ENCODE results near the gene PTPRG.

Gene PTPRG

DNA sequence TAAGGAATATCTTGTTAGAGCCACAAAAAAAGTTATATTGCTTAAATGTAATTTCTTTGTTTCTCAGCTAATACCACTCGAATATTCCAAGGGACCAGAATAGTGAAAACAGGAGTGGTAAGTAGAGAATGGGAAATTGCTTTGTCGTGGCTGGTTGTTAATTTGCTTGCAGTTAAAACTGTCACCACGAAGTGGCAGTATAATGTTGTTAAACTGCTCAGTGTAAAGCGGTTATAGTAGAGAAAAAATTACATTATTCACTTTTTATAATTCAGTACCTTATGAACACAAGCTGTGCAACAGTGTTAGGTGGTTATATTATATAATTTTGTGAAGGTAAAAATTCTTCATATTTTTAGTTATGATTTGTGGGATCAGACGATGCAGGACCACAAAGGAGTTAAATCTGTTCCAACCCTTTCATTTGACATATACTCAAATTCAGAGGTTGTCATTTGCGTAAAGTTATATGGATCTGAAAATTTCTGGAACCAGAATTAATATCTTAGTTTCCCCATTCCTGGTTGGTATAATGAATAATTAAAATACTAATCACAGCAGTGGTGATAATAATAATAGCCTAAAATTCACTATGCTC, 640.2 kb downstream of the PTPRG start:
- in situ Hi-C loops (cut with MboI; ENCODE audit: low sequenced_read_pairs), result no loop called here

DNA sequence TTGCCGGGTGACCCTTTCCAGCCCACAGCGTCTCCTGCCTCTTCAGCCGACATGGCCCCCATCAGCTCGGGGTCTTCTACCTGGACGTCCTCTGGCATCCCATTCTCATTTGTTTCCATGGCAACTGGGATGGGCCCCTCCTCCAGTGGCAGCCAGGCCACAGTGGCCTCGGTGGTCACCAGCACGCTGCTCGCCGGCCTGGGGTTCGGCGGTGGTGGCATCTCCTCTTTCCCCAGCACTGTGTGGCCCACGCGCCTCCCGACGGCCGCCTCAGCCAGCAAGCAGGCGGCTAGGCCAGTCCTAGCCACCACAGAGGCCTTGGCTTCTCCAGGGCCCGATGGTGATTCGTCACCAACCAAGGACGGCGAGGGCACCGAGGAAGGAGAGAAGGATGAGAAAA, 641.8 kb downstream of the PTPRG start:
- in situ Hi-C loops (cut with MboI; ENCODE audit: low sequenced_read_pairs), result no loop called here

DNA sequence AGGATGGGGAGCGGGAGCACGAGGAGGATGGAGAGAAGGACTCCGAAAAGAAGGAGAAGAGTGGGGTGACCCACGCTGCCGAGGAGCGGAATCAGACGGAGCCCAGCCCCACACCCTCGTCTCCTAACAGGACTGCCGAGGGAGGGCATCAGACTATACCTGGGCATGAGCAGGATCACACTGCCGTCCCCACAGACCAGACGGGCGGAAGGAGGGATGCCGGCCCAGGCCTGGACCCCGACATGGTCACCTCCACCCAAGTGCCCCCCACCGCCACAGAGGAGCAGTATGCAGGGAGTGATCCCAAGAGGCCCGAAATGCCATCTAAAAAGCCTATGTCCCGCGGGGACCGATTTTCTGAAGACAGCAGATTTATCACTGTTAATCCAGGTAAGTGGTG, 642.2 kb downstream of the PTPRG start:
- in situ Hi-C loops (cut with MboI; ENCODE audit: low sequenced_read_pairs), result no loop called here

DNA sequence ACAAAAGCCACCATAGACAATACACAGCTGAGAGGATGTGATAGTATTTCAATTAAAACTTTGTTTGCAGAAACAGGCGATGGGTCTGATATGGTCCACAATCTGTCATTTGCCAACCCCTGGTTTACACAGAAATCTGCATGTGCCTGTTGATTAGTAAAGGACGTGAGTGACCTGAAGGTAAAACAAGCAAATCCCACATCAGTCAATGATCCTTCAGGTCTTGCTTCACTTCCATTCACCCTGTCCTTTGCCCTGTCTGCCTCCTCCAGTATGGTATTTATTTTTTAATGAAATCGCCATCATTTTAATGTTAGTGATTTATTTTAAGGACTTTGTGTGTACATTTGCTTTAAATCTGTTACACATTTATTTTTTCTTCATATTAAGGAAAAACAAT, 645.8 kb downstream of the PTPRG start:
- in situ Hi-C loops (cut with MboI; ENCODE audit: low sequenced_read_pairs), result no loop called here

DNA sequence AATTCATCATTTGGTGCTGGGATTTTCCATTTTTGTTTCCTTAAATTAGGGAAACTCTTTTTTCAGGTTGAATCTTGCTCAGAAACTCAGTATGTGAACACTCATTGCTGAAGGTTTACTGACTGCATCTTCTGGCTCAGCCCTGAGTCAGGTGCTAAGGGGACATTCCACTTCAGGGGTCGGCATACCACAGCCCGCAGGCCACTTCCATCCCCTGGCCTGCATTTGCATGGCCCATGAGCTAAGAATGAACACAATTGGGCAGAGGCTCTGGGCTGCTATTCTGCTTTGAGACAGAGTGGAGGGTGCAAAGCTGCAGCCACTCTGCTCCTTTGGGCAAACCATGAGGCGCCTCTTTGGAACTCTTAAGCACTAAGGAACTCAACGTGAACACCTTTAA, 647.0 kb downstream of the PTPRG start:
- in situ Hi-C loops (cut with MboI; ENCODE audit: low sequenced_read_pairs), result no loop called here

DNA sequence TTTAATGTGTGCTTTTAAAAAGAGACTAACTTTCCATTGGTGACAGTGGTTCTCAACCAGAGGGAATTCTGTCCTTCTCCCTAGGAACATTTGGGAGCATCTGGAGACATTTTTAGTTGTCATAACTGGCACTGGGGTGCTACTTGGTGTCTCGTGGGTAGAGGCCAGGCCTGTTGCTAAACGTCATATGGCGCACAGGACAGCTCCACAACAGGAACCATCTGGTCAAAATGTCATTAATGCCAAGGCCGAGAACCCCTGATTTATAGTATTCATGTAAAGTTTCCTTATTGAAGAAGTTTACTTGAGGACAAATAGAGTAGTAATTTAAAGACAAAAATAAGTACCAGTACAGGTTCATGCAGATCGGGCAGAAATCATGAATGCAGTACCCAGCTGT, 647.7 kb downstream of the PTPRG start:
- in situ Hi-C loops (cut with MboI; ENCODE audit: low sequenced_read_pairs), result no loop called here

DNA sequence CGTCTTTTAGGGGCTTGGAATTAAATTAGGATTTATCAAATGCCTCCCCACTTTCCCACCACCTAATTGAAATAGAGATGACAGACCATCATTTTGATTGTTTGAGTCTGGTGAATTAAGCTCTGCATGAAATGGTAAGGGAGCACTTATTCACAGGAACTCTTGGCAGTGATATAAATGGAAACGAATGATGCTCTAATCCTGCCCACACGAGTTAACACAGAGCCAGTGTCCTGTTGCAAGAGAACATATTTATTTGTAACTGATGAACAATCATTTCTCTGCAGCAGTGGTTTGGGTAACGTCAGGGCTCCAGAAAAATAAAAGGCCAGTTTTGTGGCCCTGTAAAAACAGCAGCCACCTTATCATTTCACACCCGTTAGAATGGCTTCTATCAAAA, 648.6 kb downstream of the PTPRG start:
- in situ Hi-C loops (cut with MboI; ENCODE audit: low sequenced_read_pairs), result no loop called here

DNA sequence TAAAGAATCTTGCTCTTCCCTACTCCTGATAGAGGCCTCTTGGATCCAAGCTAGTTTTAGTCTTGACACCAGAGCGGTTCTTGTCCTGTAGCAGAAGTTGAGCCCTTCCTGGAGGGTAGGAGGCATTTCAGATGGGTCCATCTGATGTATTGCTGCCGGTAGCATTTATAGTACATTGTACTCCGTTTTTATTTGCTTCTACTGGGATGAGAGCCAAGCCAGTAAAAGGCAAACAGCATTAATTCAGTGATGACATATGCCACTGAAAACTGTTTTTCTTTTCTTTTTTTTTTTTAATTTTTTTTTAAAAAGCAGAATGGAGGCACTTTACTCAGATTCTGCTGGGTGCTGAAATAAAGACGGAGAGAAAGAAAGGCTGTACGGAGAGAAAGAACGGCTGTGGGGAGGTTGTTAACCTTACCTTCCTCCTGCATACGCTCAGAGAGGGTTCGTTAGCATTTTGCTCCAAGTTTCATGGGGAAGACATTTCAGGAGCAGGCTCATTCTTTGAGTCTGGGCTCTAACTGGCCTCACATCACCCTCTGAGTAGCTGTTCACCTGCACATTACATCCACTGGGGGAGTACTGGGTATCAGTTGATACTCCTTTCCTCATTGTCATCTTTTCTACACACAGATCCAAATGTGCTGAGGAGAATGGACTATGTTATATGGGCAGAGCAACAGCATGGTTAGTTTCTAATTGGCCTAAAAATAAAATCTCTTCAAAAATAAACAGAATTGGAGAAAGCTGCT, 650.5 kb downstream of the PTPRG start:
- in situ Hi-C loops (cut with MboI; ENCODE audit: low sequenced_read_pairs), result no loop called here

DNA sequence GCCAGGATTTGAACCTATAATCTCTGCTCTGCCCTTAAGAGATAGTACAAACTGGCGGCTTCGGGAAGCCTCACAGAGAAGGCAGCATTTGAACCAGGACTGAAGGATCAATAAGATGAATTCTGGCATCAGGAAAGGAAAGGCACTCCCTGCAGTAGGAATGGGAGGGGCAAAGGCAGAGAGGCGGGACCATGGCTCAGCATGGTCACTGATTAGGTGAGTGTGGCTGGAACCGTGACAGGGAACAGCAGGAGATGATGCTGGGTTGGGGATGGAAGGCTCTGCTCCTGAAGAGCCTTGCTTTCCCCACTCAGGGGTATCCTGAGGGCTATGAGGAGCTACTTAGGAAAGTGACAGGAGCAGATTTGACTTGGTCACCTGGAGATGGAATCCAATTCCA, 653.5 kb downstream of the PTPRG start:
- in situ Hi-C loops (cut with MboI; ENCODE audit: low sequenced_read_pairs), result no loop called here

DNA sequence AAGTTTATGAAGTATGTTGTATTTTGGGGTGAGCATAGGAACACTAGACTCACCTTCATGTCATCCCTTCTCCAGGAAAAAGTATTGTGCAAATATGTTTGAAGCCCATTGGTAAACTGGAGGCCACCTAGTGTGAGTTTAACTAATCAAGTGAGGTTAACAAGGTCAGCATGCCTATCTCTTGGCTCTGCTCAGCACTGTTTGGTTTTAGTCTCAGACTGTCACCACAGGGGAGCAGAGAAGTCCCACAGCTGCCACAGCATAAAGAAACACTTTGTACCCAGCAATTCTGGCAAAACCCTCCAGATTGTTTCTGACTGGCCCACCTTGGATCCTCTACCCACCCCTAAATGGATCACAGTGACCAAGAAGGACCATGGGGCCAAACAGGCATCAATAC, 659.2 kb downstream of the PTPRG start:
- in situ Hi-C loops (cut with MboI; ENCODE audit: low sequenced_read_pairs), result no loop called here

DNA sequence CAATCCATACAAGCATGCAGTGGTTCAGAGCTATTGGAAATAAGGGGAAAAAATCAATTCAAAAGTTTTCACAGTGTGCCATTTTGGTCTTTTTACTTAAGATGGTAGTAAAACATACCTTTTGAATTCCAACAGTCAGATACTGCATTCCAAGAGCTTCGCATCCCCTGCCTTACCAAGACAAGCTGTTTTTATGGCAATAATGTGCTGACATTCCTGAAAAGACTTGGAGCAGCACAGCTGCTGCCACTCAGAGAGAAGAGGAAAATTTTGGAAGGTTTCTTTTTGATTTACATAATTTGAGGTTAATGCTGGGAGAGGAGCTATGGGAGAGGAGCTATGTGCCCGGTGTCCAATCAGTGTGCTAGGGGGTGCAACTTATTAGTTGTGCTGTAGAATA, 663.7 kb downstream of the PTPRG start:
- in situ Hi-C loops (cut with MboI; ENCODE audit: low sequenced_read_pairs), result no loop called here

DNA sequence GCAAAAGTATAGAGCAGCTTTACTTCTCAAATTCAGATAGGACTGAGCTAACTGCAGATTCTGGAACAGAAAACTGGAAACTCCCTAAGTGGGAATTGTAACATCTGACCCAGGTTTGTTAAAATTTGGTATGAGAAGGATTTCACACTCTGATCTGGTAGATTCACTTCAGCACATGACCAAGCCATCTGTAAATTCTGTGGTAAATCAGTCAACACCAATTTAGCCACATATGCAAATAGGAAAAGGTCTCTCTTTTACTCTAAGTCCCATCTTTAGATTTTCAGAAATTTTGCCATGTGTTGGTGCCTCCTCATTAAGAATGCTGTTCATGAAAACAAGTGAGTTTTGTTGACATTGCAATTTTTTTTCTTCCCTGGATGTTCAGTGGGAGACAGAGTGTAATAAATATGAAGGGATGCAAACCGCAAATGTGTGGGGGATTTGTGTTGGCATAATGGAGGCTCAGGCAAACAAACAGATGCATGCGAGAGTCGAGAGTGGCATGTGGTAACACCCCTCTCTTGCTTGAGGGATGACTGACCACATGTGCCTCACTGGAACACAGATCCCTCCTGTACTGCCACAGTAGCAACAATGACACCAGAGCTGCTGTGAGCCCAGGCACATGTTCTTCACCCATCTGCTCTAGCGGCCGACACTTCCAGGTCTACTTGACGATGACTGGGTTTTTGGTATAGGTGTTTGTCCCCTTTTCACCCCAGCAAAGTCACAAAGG, 665.4 kb downstream of the PTPRG start:
- in situ Hi-C loops (cut with MboI; ENCODE audit: low sequenced_read_pairs), result no loop called here

DNA sequence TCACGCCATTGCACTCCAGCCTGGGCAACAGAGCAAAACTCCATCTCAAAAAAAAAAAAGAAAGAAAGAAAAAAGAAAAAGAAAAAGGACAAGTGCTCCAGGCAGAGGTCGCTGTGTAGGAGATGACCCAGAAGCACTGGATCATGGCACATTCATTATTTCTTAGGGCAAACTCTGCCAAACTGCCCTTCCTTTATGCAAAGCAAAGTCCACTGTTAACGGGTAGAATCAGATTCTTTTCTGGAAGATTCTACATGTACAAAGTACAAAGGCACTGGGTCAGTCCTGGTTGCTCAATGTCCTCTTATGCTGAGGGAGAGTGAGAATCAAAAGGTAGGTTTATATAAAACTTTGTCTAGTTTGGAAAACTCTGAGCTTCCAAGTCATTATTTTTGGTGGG, 667.1 kb downstream of the PTPRG start:
- in situ Hi-C loops (cut with MboI; ENCODE audit: low sequenced_read_pairs), result no loop called here

DNA sequence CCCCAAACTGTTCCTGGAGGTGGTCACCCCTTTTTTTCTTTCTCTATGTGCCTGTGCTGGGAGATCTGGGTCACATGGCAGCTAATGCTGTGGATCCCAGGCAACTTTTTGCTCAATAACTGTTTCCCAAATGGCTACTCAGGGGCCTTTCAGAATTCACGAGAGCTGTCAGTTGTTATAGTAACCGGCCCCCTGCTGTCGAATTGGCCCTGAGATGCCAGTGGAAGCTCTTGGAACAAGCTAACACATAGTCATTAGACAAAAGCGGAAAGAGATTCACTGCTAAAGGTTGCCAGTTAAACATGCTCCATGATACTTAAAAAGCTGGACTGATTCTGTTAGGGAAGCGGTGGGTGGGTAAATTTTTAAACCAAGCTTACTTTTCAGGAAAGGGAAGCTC, 667.8 kb downstream of the PTPRG start:
- in situ Hi-C loops (cut with MboI; ENCODE audit: low sequenced_read_pairs), result no loop called here

DNA sequence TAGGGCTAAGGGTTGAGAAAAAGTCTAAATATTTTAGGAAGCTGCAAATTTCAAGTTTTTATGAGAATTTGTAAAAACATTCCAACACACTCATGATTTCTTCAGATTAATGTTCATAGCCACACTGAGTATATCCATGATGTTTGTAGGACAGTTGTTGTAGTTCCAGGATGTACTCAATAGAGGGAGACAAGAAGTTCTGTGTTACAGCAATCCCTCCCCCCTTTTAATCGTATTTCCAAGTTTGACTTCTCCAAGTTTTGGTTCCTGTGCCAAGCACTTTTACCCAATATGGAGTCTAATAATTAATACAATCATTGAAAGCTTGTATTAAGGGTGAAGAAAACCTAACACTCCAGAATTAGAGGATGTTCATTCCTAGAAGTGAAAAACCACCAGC, 668.5 kb downstream of the PTPRG start:
- in situ Hi-C loops (cut with MboI; ENCODE audit: low sequenced_read_pairs), result no loop called here

DNA sequence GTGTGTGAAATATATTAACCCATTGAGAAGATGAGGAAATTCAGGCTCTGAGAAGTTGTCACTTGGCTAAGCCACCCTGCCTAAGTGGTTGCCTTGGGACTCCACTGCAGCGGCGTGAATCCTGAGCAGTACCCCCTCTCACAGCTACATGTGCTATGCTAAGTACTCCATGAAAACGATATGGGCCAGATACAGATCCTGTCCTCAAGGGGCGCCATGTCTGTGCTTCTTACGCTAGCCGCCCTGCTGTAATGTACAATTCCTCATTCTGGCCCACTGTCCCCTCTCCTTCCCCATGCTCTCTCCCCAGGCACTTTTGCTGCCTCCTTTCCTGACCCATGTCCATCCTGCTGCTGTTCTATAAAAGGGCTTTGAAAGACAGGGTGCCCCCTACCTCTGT, 671.7 kb downstream of the PTPRG start:
- in situ Hi-C loops (cut with MboI; ENCODE audit: low sequenced_read_pairs), result no loop called here

DNA sequence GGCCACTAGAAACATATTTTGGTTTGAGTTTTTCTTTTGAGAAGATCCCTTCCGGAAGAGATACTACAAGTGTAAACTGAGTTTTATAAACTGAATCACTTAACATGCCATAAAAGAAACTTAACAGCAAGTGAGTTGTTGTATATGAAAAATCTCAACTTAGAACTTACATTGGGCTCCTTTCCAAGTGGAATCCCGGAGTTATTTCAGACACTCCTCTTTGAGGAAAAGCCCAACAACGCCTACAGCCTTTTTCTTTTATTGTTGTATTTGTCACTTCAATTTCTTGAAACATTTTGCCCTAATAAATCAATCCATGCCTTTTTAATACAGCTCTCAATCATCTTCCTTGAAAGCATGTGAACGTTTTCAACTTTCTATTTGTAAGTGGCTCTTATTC, 674.6 kb downstream of the PTPRG start:
- in situ Hi-C loops (cut with MboI; ENCODE audit: low sequenced_read_pairs), result no loop called here

DNA sequence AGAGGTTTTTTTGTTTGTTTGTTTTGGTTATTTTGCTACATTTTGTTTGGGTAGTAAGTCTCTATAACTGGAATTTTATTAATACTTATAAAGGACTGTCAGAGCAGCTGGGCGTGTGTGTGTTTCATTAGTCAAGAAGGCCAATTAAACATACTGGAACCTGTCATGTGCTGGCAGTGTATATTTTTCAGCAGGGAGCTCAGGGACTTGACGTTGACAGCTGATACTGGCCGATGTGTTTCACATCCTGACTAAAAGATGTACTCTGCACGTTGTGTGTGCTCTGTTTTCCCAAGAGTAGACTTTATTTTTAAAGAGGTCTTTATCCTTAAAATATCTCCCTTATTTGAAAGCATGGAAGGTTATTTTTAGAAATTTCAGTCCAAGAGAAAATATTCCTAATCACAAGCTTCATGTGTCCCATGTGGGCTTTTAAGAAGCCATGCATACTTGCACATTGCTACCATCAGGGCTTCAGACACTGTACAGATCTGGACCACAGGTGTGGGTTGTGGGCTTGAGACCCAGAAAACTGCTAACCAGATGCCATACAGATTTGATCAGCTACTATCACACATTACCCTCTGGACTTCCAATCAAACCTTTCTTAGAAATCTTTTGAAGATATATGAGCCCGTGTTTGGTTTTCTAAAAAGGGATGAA, 676.0 kb downstream of the PTPRG start:
- in situ Hi-C loops (cut with MboI; ENCODE audit: low sequenced_read_pairs), result no loop called here

DNA sequence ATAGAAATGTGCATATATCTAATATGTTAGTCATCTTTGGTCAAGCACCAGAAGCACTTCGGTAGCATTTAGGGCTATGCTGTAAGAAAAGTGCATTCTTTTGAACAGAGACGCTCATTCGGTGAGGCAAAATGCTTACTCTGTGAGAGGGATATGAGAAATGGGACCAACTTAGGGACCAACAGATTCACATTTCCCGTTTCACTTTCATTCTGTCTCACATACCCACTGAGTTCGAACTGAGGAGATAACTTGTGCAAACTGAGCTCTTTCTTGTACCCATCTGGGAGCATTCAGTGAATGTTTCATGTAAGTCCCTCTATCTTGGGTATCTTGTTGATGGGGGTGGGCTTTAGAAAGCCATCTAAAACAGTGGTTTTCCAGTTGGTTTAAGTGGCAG, 676.6 kb downstream of the PTPRG start:
- in situ Hi-C loops (cut with MboI; ENCODE audit: low sequenced_read_pairs), result no loop called here

DNA sequence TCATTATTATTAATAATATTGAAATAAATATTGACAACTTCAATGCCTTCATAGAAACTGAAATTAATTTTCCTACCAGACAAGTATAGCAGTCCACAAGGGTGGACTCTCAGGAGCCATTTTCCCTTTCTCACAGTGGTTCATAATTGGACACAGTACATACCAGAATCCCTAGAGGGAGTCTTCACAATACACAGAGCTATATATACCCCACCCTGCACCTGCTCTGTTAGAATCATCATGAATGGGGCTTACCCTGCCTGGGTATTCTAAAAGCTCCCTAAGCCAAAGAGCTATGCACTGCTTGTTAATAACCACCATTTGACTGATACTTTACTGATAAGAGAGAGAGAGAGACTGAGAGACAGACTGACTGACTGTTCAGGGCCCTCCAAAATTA, 677.1 kb downstream of the PTPRG start:
- in situ Hi-C loops (cut with MboI; ENCODE audit: low sequenced_read_pairs), result no loop called here

DNA sequence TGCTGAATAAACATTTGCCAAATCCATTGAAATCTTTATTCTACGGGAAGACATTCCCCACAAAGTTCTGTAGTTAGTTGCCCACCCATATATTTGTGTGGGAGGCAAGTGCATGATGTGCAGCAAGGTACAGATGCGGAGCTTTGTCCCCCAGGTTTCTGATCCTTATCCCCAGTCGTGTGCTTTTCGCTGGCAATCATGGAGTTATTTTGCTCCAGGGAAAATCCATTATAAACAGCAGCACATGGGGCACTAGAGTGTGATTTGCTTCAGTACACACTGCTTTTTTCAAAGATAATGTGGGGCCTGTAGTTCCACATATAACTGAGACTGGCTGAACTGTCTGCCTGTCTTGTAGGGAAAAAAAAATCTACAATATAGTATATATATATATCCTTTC, 679.9 kb downstream of the PTPRG start:
- in situ Hi-C loops (cut with MboI; ENCODE audit: low sequenced_read_pairs), result no loop called here
